AG04449 (cell line): ENCODE results near the gene RLN3.

Source experiments
- CTCF ChIA-PET: fragments of 350-600 bp; formaldehyde crosslinking; extraction: SDS; loops from one replicate; lab custom pipeline; 2021; ENCODE audit warnings: antibody characterized with exemption; lab: Yijun Ruan, JAX
- POLR2A ChIA-PET: fragments of 400-600, 350-600 bp; formaldehyde crosslinking; extraction: SDS; loops from one replicate; lab custom pipeline; 2020; ENCODE audit warnings: antibody characterized with exemption, inconsistent platforms; lab: Yijun Ruan, JAX
- DNase-seq: peaks from one replicate; pipeline ENCODE4 v3.0.0-alpha.2; 2010; ENCODE audit warnings: low read depth, low spot score
- H3K4me3 ChIP-seq: 2 replicates; pipeline ENCODE4 v1.5.1; 2011; ENCODE audit warnings: low read depth, mild to moderate bottlenecking, control low read depth, low read length
- TF ChIP-seq, protein P1 (sequence below): IDR thresholded peaks from one replicate; pipeline ENCODE4 v1.5.1; 2011; ENCODE audit warnings: mild to moderate bottlenecking, moderate library complexity, low read length, control low read depth, inconsistent platforms; ENCODE audit not compliant: insufficient read depth; ENCODE audit errors: missing control alignments

RLN3 gene

GRCh38 chr19:14053500-14053899 is 25.6 kb downstream of the RLN3 start:
- CTCF ChIA-PET, result interaction anchor here (1.3 to 5.1 kb wide), 4 partner anchors 11 to 174 kb away, joined by 4 to 34 read pairs (median 10); partner anchors contain the start of gene MISP3
- POLR2A ChIA-PET, result no interaction called here
- DNase-seq, result no peak
- TF ChIP-seq, protein P1, sequence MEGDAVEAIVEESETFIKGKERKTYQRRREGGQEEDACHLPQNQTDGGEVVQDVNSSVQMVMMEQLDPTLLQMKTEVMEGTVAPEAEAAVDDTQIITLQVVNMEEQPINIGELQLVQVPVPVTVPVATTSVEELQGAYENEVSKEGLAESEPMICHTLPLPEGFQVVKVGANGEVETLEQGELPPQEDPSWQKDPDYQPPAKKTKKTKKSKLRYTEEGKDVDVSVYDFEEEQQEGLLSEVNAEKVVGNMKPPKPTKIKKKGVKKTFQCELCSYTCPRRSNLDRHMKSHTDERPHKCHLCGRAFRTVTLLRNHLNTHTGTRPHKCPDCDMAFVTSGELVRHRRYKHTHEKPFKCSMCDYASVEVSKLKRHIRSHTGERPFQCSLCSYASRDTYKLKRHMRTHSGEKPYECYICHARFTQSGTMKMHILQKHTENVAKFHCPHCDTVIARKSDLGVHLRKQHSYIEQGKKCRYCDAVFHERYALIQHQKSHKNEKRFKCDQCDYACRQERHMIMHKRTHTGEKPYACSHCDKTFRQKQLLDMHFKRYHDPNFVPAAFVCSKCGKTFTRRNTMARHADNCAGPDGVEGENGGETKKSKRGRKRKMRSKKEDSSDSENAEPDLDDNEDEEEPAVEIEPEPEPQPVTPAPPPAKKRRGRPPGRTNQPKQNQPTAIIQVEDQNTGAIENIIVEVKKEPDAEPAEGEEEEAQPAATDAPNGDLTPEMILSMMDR, result no peak
- H3K4me3 ChIP-seq, result no peak overlapping the region

- ChIA-PET POLR2A (no interaction called here), CTCF (interaction anchor here (0.8 to 5.1 kb wide), 4 partner anchors 12 to 175 kb away, joined by 3 to 34 read pairs (median 3); partner anchors contain the start of gene MISP3)
- H3K4me3 ChIP-seq, result no peak overlapping the region
- TF ChIP-seq, protein P1, result no peak
- DNase-seq, result no peak
Measured at GRCh38 chr19:14054099-14054498, 26.2 kb downstream of the RLN3 start.

GRCh38 chr19:14054721-14055120 is 26.8 kb downstream of the RLN3 start:
- DNase-seq, result no peak
- H3K4me3 ChIP-seq, result no peak overlapping the region
- ChIA-PET CTCF (interaction anchor here (0.8 to 5.1 kb wide), 4 partner anchors 13 to 175 kb away, joined by 3 to 34 read pairs (median 3); partner anchors contain the start of gene MISP3), POLR2A (no interaction called here)
- TF ChIP-seq, protein P1, result no peak

DNA sequence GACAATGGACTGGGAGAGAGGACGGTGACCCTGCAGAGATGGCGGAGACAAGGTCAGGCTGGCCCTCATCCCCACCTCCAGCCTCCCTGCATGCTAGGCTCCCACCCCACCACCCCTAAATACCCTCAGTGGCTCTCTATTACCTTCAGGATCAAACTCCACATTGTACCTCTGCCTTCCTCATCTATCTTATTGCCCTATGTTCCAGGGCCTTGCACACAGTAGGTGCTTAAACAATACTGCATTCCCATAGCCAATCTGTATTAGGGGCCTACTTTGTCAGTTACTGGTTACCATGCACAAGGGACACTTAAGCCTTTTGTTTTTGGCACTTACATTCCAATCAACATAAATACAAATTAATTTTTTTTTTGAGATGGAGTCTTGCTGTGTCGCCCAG is 27.4 kb downstream of the RLN3 start:
- ChIA-PET POLR2A (no interaction called here), CTCF (interaction anchor here (1.0 to 6.9 kb wide), 3 partner anchors 9 to 17 kb away, joined by 3 to 106 read pairs (median 103); partner anchors contain the start of gene MISP3)
- no peak for DNase-seq
- no peak overlapping the region for H3K4me3 ChIP-seq
- TF ChIP-seq, protein P1, result no peak

DNA sequence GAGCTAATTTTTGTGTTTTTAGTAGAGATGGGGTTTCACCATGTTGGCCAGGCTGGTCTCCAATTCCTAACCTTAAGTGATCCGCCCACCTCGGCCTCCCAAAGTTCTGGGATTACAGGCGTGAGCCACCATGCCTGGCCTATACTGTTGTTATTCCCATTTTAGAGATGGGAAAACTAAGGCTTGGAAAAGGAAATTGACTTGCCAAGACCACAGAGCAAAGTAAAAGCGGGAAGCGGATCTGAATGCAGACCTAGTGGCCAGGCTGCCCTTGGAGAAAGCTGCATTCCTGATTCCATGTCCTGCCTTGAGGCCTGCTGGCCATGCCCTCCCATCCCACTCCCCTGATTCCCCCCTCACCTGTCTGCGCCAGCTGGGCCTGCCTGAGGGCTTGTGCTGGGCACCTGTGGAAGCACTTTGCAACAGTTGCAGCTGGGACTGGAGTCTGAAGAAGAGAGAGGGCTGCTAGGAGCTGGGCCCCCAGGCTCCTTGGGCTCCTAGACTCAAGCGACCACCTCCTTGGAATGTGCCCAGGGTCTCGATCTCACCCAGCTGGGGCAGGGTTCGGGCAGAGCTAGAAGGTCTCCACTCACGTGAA is 28.2 kb downstream of the RLN3 start:
- ChIA-PET CTCF (interaction anchor here (1.5 to 6.9 kb wide), 5 partner anchors 10 to 177 kb away, joined by 3 to 106 read pairs (median 5); partner anchors contain the start of genes IL27RA and MISP3), POLR2A (no interaction called here)
- no peak for DNase-seq
- TF ChIP-seq, protein P1, result no peak
- H3K4me3 ChIP-seq, result no peak overlapping the region

- TF ChIP-seq, protein P1, result no peak
- ChIA-PET POLR2A (no interaction called here), CTCF (interaction anchor here (1.1 to 6.9 kb wide), 6 partner anchors 11 to 178 kb away, joined by 3 to 106 read pairs (median 5); partner anchors contain the start of genes IL27RA and MISP3)
- peak overlapping the region; percentile 39 for H3K4me3 ChIP-seq
- no peak for DNase-seq
Measured at GRCh38 chr19:14056741-14057356, 28.9 kb downstream of the RLN3 start.
